GM23248 (cell line): ENCODE results near the gene ALKBH4. TPM values are rescaled to one million over a fixed set of nuclear protein-coding genes. Genes with fewer than 3 reads are reported as not detected.
A peak's percentile ranks its signal among the peaks of the same experiment; 100 is the strongest.

ENCODE experiments used
- DNase-seq: peaks from one replicate; pipeline ENCODE4 v3.0.0-alpha.2; 2015
- H2AFZ ChIP-seq: fragments of 200-600 bp; sonication (generic); 2 replicates; pipeline ENCODE4 v1.6.1; 2016; ENCODE audit warnings: antibody characterized with exemption
- H3F3A ChIP-seq: fragments of 200-600 bp; sonication (generic); 2 replicates; pipeline ENCODE4 v1.6.1; 2016; ENCODE audit warnings: mild to moderate bottlenecking, antibody characterized with exemption, mixed run types; ENCODE audit not compliant: insufficient read depth
- H3K27ac ChIP-seq: fragments of 200-600 bp; sonication (generic); 2 replicates; pipeline ENCODE4 v1.5.1; 2016; ENCODE audit warnings: mild to moderate bottlenecking
- H3K27me3 ChIP-seq: fragments of 200-600 bp; sonication (generic); replicated peaks from 2 replicates; pipeline ENCODE4 v1.6.1; 2016; ENCODE audit warnings: mild to moderate bottlenecking; ENCODE audit not compliant: insufficient read depth
- H3K36me3 ChIP-seq: fragments of 200-600 bp; sonication (generic); 2 replicates; pipeline ENCODE4 v1.6.1; 2016; ENCODE audit warnings: low read depth, mild to moderate bottlenecking
- H3K4me1 ChIP-seq: fragments of 200-600 bp; sonication (generic); 2 replicates; pipeline ENCODE4 v1.6.1; 2016; ENCODE audit warnings: mild to moderate bottlenecking; ENCODE audit not compliant: insufficient read depth
- H3K4me2 ChIP-seq: fragments of 200-600 bp; sonication (generic); one replicate; pipeline ENCODE4 v1.6.1; 2016; ENCODE audit warnings: mild to moderate bottlenecking; ENCODE audit not compliant: unreplicated experiment
- H3K4me3 ChIP-seq: fragments of 200-600 bp; sonication (generic); 2 replicates; pipeline ENCODE4 v1.5.1; 2016; ENCODE audit warnings: mild to moderate bottlenecking
- H3K79me2 ChIP-seq: fragments of 200-600 bp; sonication (generic); 2 replicates; pipeline ENCODE4 v1.6.1; 2016; ENCODE audit warnings: mild to moderate bottlenecking; ENCODE audit not compliant: insufficient read depth
- H3K9ac ChIP-seq: fragments of 200-600 bp; sonication (generic); 2 replicates; pipeline ENCODE4 v1.6.1; 2016; ENCODE audit warnings: mild to moderate bottlenecking
- H3K9me2 ChIP-seq: fragments of 200-600 bp; sonication (generic); 2 replicates; pipeline ENCODE4 v1.6.1; 2016; ENCODE audit warnings: mixed run types, mild to moderate bottlenecking, moderate library complexity; ENCODE audit not compliant: insufficient read depth
- H3K9me3 ChIP-seq: fragments of 200-600 bp; sonication (generic); one replicate; pipeline ENCODE4 v1.6.1; 2017; ENCODE audit warnings: low read depth
- H4K20me1 ChIP-seq: fragments of 200-600 bp; sonication (generic); 2 replicates; pipeline ENCODE4 v1.6.0; 2016; ENCODE audit not compliant: insufficient read depth
- EZH2 ChIP-seq: fragments of 200-600 bp; sonication (generic); IDR thresholded peaks from 2 replicates; pipeline ENCODE4 v1.6.1; 2018; ENCODE audit warnings: antibody characterized with exemption, mild to moderate bottlenecking; ENCODE audit not compliant: insufficient read depth, poor library complexity, severe bottlenecking
- EZH2phosphoT487 ChIP-seq: fragments of 200-600 bp; sonication (generic); IDR thresholded peaks from 2 replicates; pipeline ENCODE4 v1.6.1; 2018; ENCODE audit warnings: antibody characterized with exemption, moderate library complexity, mild to moderate bottlenecking, low read depth; ENCODE audit not compliant: insufficient read depth
- WGBS, 2 experiments: methylation state at CpG; one replicate each; pipeline ENCODE4 v1.1.6; 2015 to 2017; ENCODE audit warnings: low lambda C conversion rate in 2 of 2, low coverage in 1 of 2; ENCODE audit errors: missing lambda C conversion rate in 2 of 2; 5-methylcytosine and 5-hydroxymethylcytosine counted together
- in situ Hi-C: fragments of 300-500 bp; cut with MboI; formaldehyde crosslinking; loops from 2 replicates; pipeline ENCODE4 v1.15.0; 2020
- polyA plus RNA-seq: library from polyadenylated mRNA; unstranded; fragments of >200 nt; fragmentation: Nextera tagmentation; extraction: Ambion mirVana; gene quantifications from 2 replicates; pipeline ENCODE4 v1.2.1, GENCODE V29; 2016
- total RNA-seq: library from RNA; depleted of rRNA; stranded (reverse); fragments of >200 nt; shearing (Covaris generic); gene quantifications from 2 replicates; pipeline ENCODE4 v1.2.3, GENCODE V29; 2014

The ALKBH4 gene
- total and polyA plus RNA-seq, 2 experiments from 2014 or later: 13.9 to 16.3 TPM

GRCh38 chr7:102467581-102468477, 3.2 kb upstream of the ALKBH4 start:
- no peak overlapping the region for H3K27ac ChIP-seq
- no peaks in the 10 kb centered on the region for H3K9me2 ChIP-seq
- H3K4me1 ChIP-seq: peaks cover 7% of the 10 kb centered on the region; the same call in 1 of the 2 replicates
- DNase-seq: no peak
- no peaks in the 10 kb centered on the region for H3K27me3 ChIP-seq
- H3K4me3 ChIP-seq: no peak overlapping the region
- TF ChIP-seq EZH2 (no peak), EZH2phosphoT487 (no peak)
- no peaks in the 10 kb centered on the region for H4K20me1 ChIP-seq
- no peaks in the 10 kb centered on the region for H3F3A ChIP-seq
- in situ Hi-C loops: no loop called here
- no peaks in the 10 kb centered on the region for H3K9me3 ChIP-seq
- 84 to 86% methylated on average over 21 to 23 of the region's 24 CpGs for WGBS, 2 experiments
- no peak overlapping the region for H3K4me2 ChIP-seq
- H2AFZ ChIP-seq: no peak overlapping the region
- no peak overlapping the region for H3K9ac ChIP-seq
- H3K36me3 ChIP-seq: no peaks in the 10 kb centered on the region
- H3K79me2 ChIP-seq: peaks cover 25% of the 10 kb centered on the region

DNA sequence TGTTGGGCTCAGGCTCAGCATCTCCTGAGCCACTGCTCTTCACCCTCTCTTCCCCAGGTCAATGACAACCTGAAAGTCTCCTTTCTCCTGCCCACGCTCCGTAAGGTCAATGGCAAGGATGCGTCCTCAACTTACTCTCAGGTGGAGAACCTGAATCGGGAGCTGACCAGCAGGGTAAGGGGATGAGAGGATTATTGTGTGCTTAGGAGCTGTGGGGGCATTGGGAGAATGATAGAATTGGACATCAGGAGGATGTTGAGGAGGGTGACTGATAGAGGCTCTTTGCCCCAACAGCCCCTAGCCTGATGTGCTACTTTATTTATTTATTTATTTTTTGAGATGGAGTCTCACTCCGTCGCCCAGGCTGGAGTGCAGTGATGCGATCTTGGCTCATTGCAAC, 1.4 kb upstream of the ALKBH4 start:
- DNase-seq: no peak
- Histone ChIP-seq H3K9me2 (no peaks in the 10 kb centered on the region), H3K27me3 (no peaks in the 10 kb centered on the region), H2AFZ (no peak overlapping the region), H3K27ac (no peak overlapping the region), H4K20me1 (no peaks in the 10 kb centered on the region), H3K9ac (peak overlapping the region; percentile 95; the same call in 1 of the 2 replicates), H3K36me3 (no peaks in the 10 kb centered on the region), H3K4me3 (peak overlapping the region; percentile 99), H3K4me1 (peaks cover 7% of the 10 kb centered on the region; the same call in 1 of the 2 replicates), H3K79me2 (peaks cover 40% of the 10 kb centered on the region), H3K9me3 (no peaks in the 10 kb centered on the region), H3F3A (no peaks in the 10 kb centered on the region), H3K4me2 (peak overlapping the region; percentile 90)
- in situ Hi-C loops: no loop called here
- TF ChIP-seq EZH2phosphoT487 (no peak), EZH2 (no peak)
- 96 to 99% methylated on average over 7 of the region's 7 CpGs for WGBS, 2 experiments

- TF ChIP-seq EZH2phosphoT487 (no peak), EZH2 (no peak)
- peak overlapping the region; percentile 95 for H3K9ac ChIP-seq
- H4K20me1 ChIP-seq: no peaks in the 10 kb centered on the region
- H3K27ac ChIP-seq: peak overlapping the region; percentile 19; the same call in 1 of the 2 replicates
- WGBS, 2 experiments: 12 to 14% methylated on average over 22 to 24 of the region's 24 CpGs
- H3K9me2 ChIP-seq: no peaks in the 10 kb centered on the region
- H3K36me3 ChIP-seq: no peaks in the 10 kb centered on the region
- no peaks in the 10 kb centered on the region for H3F3A ChIP-seq
- peaks cover 7% of the 10 kb centered on the region; the same call in 1 of the 2 replicates for H3K4me1 ChIP-seq
- in situ Hi-C loops: no loop called here
- peaks cover 40% of the 10 kb centered on the region for H3K79me2 ChIP-seq
- H3K4me3 ChIP-seq: peak overlapping the region; percentile 99
- peak overlapping the region; percentile 90 for H3K4me2 ChIP-seq
- peak overlapping the region; percentile 100 for H2AFZ ChIP-seq
- DNase-seq: peak; percentile 64
- H3K27me3 ChIP-seq: no peaks in the 10 kb centered on the region
- H3K9me3 ChIP-seq: no peaks in the 10 kb centered on the region
Observed at GRCh38 chr7:102463841-102464576, 654 bp downstream of the ALKBH4 start.

DNA sequence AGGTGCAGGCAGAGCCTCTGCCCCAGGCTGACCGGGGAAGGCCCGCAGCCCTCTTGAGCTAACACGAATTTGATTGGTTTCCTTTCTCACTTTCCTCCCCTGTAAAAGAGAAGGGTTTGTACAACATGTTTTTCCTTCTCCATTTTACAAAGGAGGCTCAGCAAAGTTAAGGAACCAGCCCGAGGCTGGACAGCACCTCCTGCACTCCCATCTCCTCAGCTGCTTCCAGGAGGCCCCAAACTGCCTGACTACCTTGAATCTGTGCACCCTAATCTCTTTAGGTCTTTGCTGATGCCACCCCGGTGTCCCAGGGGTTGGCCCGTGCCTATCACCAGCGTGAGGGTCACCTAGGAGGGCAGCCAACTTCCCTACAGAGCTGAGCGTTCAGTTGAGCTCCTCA, 4.2 kb downstream of the ALKBH4 start:
- 0 out of 2 replicates have a peak, but pooled peaks cover 7% of the 10 kb centered on the region for H3K4me1 ChIP-seq
- no peak overlapping the region for H3K27ac ChIP-seq
- H3K4me2 ChIP-seq: no peak overlapping the region
- no peaks in the 10 kb centered on the region for H3F3A ChIP-seq
- no peak overlapping the region for H2AFZ ChIP-seq
- no peaks in the 10 kb centered on the region for H3K36me3 ChIP-seq
- 59 to 71% methylated on average over 8 of the region's 8 CpGs for WGBS, 2 experiments
- H3K79me2 ChIP-seq: peaks cover 34% of the 10 kb centered on the region
- H3K9me3 ChIP-seq: no peaks in the 10 kb centered on the region
- TF ChIP-seq EZH2 (no peak), EZH2phosphoT487 (no peak)
- no peaks in the 10 kb centered on the region for H3K27me3 ChIP-seq
- DNase-seq: no peak
- no peak overlapping the region for H3K9ac ChIP-seq
- H4K20me1 ChIP-seq: no peaks in the 10 kb centered on the region
- in situ Hi-C loops: no loop called here
- no peaks in the 10 kb centered on the region for H3K9me2 ChIP-seq
- H3K4me3 ChIP-seq: no peak overlapping the region
